Measurements from ENCODE around the gene NTM. TPM values are rescaled to one million over a fixed set of nuclear protein-coding genes. Genes with fewer than 3 reads are reported as not detected.

The NTM gene
- total and polyA plus RNA-seq, 2 of the 8 experiments (the other 6 are each of a cell fraction or from before 2014, with no cell fraction given), result 13.4 to 20.0 TPM

DNA sequence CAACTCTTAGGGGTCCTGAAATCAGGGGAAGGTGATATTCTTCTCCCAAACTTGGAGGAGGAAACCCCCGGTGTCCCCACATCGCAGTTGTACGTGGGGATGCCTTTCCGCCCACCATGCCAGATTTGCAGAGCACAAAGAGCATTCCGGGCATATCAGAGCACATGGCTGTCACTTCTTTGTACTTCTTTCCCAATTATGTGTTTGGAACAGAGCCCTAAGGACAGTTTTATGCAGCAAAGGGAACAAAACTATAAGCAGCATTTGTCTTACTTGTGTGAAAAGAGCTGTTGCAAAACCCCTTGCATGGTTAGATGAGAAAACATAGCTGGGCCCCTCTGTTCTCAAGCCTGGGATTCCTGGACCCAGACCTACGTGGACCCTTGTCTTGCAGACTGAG is 41.2 kb downstream of the NTM start:
- no peak overlapping the region for H4K8ac ChIP-seq (ENCODE audit: extremely low read depth, insufficient read depth, low read length)
- H3K23me2 ChIP-seq (ENCODE audit: low read depth, low read length), result no peaks in the 10 kb centered on the region
- no peak overlapping the region for H3K23ac ChIP-seq (ENCODE audit: insufficient read length)
- H3K9me3 ChIP-seq (ENCODE audit: insufficient read depth in 2 of 2, low read depth in 1 of 2, low read length in 1 of 2), result no peaks in the 10 kb centered on the region
- no peak overlapping the region for H3K18ac ChIP-seq (ENCODE audit: extremely low read depth, low read length)
- H3K9ac ChIP-seq (replicated peaks in 1 of 4; ENCODE audit: extremely low read depth in 1 of 4, low read depth in 3 of 4, low read length in 3 of 4), result no peak overlapping the region
- H3K27ac ChIP-seq (ENCODE audit: low read depth, low read length), result no peak overlapping the region
- no peak for FAIRE-seq
- H3K56ac ChIP-seq (replicated peaks; ENCODE audit: insufficient read length, low read depth, low read length), result no peak overlapping the region
- ChIA-PET CTCF (ENCODE audit: partially characterized antibody) (interaction anchor here (0.8 to 2.1 kb wide), 8 partner anchors 15 to 347 kb away, joined by 3 to 7 read pairs (median 4); no protein-coding TSS in a partner anchor), POLR2A (ENCODE audit: partially characterized antibody) (no interaction called here)
- H4K20me1 ChIP-seq (replicated peaks in 1 of 2; ENCODE audit: control insufficient read depth in 1 of 2, insufficient read depth in 2 of 2, low read length in 2 of 2), result no peaks in the 10 kb centered on the region
- no peak overlapping the region for H3K4me2 ChIP-seq (ENCODE audit: insufficient read depth in 1 of 2, low read depth in 2 of 2, low read length in 2 of 2)
- H2BK120ac ChIP-seq (replicated peaks; ENCODE audit: low read depth, low read length), result no peak overlapping the region
- H3K4me1 ChIP-seq (replicated peaks in 1 of 4; ENCODE audit: control insufficient read depth in 3 of 4, insufficient read depth in 4 of 4, low read length in 3 of 4), result peaks cover 0 to 3% (median 1%) of the 10 kb centered on the region in 4 experiments; a peak in 3 of 7 replicates
- H3K36me3 ChIP-seq (ENCODE audit: control insufficient read depth in 2 of 4, insufficient read depth in 4 of 4, low read length in 3 of 4), result no peaks in the 10 kb centered on the region
- no peaks in the 10 kb centered on the region; the same call in 1 of the 2 replicates for H3K79me1 ChIP-seq (ENCODE audit: low read depth, low read length)
- H3K14ac ChIP-seq (ENCODE audit: insufficient read length), result no peak overlapping the region
- no peak overlapping the region for H2AK5ac ChIP-seq (ENCODE audit: low read depth, low read length)
- H3K79me2 ChIP-seq (ENCODE audit: control insufficient read depth in 1 of 2, insufficient read depth in 2 of 2, low read length in 2 of 2), result no peaks in the 10 kb centered on the region
- no peak overlapping the region for H2BK15ac ChIP-seq (ENCODE audit: low read length)
- H2BK20ac ChIP-seq (ENCODE audit: low read length), result no peak overlapping the region
- no peaks in the 10 kb centered on the region for H3K27me3 ChIP-seq (replicated peaks in 1 of 4; ENCODE audit: control insufficient read depth in 3 of 4, extremely low read depth in 1 of 4, insufficient read depth in 3 of 4, low read length in 3 of 4)
- H3K4me3 ChIP-seq (ENCODE audit: extremely low read depth in 1 of 4, insufficient read depth in 2 of 4, low read depth in 3 of 4, low read length in 4 of 4), result no peak overlapping the region
- H4K91ac ChIP-seq (replicated peaks; ENCODE audit: insufficient read length, low read length), result no peak overlapping the region
- no peak overlapping the region for H2BK12ac ChIP-seq (ENCODE audit: low read depth, low read length)
- 87% methylated on average over 6 of the region's 6 CpGs; no CpG with 5 or more reads in 1 of the 2 experiments for WGBS, 2 experiments (ENCODE audit: extremely low coverage in 1 of 2, insufficient coverage in 1 of 2, insufficient read length in 1 of 2, insufficient replicate concordance in 2 of 2, low coverage in 1 of 2, low lambda C conversion rate in 2 of 2, missing lambda C conversion rate in 1 of 2)
- H4K5ac ChIP-seq (ENCODE audit: insufficient read length, low read depth, low read length), result no peak overlapping the region
- no peak overlapping the region for H3K4ac ChIP-seq (replicated peaks; ENCODE audit: insufficient read length, low read depth, low read length)
- no peak overlapping the region for H2AFZ ChIP-seq (ENCODE audit: low read length)
- DNase-seq (ENCODE audit: low read depth in 1 of 2, low spot score in 2 of 2), result no peak
- no peak overlapping the region for H2BK5ac ChIP-seq (ENCODE audit: low read depth, low read length)
- TF ChIP-seq TAF7 (optimal IDR thresholded peaks at IDR 0.05; ENCODE audit: borderline replicate concordance, low read depth, low read length), result no peak
